SK-N-SH treated with all-trans-retinoic acid at 6 μM for 48 hours (cell line): ENCODE results near the gene HNRNPA3.

ENCODE experiments used
- ESRRG ChIP-seq: fragments of 250-450 bp; sonication (Bioruptor Pico); IDR thresholded peaks from 2 replicates; pipeline ENCODE4 v1.6.1; 2021; ENCODE audit warnings: mild to moderate bottlenecking
- PATZ1 ChIP-seq: fragments of 250-450 bp; sonication (Bioruptor Pico); IDR thresholded peaks from 2 replicates; pipeline ENCODE4 v1.8.0; 2020; ENCODE audit warnings: mild to moderate bottlenecking, moderate library complexity, borderline replicate concordance
- POU6F1 ChIP-seq: fragments of 250-450 bp; sonication (Bioruptor Pico); IDR thresholded peaks from 2 replicates; pipeline ENCODE4 v1.8.0; 2021; ENCODE audit warnings: low read depth, mild to moderate bottlenecking, moderate library complexity, borderline replicate concordance
- RARB ChIP-seq: fragments of 250-450 bp; sonication (Bioruptor Pico); IDR thresholded peaks from 2 replicates; pipeline ENCODE4 v1.8.0; 2021; ENCODE audit warnings: mild to moderate bottlenecking, moderate library complexity
- TOX ChIP-seq: fragments of 250-450 bp; sonication (Bioruptor Pico); IDR thresholded peaks from 2 replicates; pipeline ENCODE4 v1.8.0; 2021; ENCODE audit warnings: mild to moderate bottlenecking, moderate library complexity, borderline replicate concordance

- TF ChIP-seq POU6F1 (no peak), RARB (CRISPR knock-in tag) (no peak), TOX (CRISPR knock-in tag) (no peak), ESRRG (no peak), PATZ1 (CRISPR knock-in tag) (no peak)
These were observed 8.2 kb upstream of the HNRNPA3 start for GRCh38 chr2:177204417-177204816.
